Fibroblast of peridontal ligament (primary cell): Measurements from ENCODE around the gene FLVCR2.
"Not testable (repeated sequence)": the region's sequence is repeated elsewhere in the genome, so short reads cannot be mapped to it uniquely, and the experiment has no call there.

Experiments used
- DNase-seq: peaks from one replicate; pipeline ENCODE4 v3.0.0-alpha.2; 2010; ENCODE audit errors: extremely low read depth

The FLVCR2 gene

GRCh38 chr14:75661499-75661814 lies 83.0 kb downstream of the FLVCR2 start:
- DNase-seq, result no peak

- no peak for DNase-seq
These were observed 84.5 kb downstream of the FLVCR2 start for GRCh38 chr14:75662966-75663365.

GRCh38 chr14:75667099-75667765 lies 88.8 kb downstream of the FLVCR2 start:
- DNase-seq, result no peak

- DNase-seq, result no peak
These were observed 94.3 kb downstream of the FLVCR2 start for GRCh38 chr14:75672605-75673192.

- no peak for DNase-seq
These were observed 95.1 kb downstream of the FLVCR2 start for GRCh38 chr14:75673345-75674035.

- DNase-seq, result no peak
These were observed 97.0 kb downstream of the FLVCR2 start for GRCh38 chr14:75675265-75675960.

GRCh38 chr14:75685910-75686309 lies 107.5 kb downstream of the FLVCR2 start:
- DNase-seq, result no peak

GRCh38 chr14:75689012-75689411 lies 110.6 kb downstream of the FLVCR2 start:
- peak; percentile 52 for DNase-seq

- DNase-seq, result no peak
These were observed 111.6 kb downstream of the FLVCR2 start for GRCh38 chr14:75690010-75690409.

- not testable (repeated sequence) for DNase-seq
These were observed 116.6 kb downstream of the FLVCR2 start for GRCh38 chr14:75695025-75695424.

GRCh38 chr14:75697386-75697785 lies 119.0 kb downstream of the FLVCR2 start:
- DNase-seq, result no peak
